ENCODE measurements around the gene PLD4.
A peak's percentile ranks its signal among the peaks of the same experiment; 100 is the strongest.

Gene PLD4

GRCh38 chr14:104977681-104978653 lies 53.3 kb downstream of the PLD4 start, which contains the start of gene AHNAK2:
AHNAK2 (minus strand) TSS chr14:104978374; CDS start chr14:104978237, 137 bp downstream.
- peak within 1 kb of the TSS; percentile 37 for H3K4me3 ChIP-seq (ENCODE audit: low read length)
- DNase-seq (ENCODE audit: low read depth, low spot score) = no peak

DNA sequence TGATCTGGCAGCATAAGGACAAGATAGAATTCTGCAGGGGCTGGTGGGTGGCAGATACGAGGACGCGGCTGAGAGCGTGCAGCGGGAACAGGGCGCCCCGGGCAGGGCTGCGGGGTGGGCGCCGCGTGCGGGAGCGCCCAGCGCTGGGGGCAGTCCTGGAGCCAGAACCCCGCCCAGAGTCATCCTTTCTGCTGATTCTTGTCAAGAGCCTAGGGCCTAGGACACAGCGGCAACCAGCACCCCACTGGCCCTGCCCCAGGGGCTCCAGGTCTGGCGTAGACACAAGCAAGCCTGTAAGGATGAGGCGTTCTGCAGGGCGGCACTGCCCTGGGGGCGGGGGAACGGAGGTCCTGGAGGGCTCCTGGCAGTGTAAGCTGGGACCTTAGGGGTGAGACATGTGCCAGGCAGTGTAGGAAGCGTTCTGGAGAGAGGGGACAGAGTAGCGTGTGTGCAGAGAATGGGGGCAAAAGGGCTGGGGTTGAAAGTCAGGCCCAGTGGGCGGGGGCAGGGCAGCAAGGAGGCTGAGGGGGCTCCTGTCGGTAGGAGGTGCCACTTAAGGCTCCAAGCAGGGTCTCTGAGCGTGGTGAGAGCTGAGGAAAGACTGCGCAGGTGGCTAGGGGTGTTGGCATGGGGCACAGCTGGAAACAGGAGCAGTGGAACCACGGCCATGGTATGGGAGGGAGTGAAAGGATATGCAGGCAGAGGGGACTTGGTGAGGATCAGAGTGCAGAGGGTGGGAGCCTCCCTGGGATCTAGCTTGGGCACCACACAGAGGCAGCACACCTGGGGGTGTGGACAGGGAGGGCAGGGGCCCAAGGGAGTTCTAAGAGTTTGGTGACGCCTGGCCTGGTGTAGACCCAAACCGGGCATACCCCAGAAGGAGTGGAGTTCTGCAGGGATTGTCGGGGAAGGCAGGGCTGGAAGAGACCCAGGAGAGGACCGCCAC lies 54.3 kb downstream of the PLD4 start:
- no peak overlapping the region for H3K4me3 ChIP-seq (ENCODE audit: low read length)

DNA sequence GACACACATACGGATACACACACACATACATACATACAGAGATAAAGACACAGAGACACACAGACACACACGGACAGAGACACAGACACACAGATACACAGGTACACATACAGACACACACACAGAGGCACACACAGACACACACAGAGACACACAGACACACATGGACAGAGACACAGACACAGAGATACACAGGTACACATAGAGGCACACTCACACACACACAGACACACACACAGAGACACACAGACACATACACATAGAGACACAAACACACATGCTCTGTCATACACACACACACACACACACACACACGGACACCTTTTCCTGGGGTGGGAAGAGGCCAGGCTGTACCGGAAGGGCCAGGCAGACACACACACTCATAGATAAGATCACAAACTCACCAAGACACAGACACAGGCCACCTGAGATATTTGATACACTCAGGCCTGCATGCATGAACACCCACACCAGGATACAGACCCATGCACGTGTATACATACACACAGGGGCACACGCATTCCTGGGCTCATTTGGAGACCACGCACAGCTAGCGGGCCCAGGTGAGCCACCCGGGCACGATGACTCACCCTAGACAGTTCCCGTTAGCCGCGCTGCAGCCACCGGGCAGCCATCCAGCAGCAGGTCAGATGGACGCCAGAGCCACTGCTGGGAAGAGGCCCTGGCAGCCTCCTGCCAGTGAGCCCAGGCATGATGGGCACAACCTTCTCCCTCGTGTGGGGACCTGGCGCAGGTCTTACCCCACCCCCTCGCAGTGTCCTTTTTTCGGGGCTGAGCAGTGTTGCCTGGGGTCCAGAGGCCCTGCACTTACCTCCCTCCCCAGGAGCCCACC lies 55.3 kb downstream of the PLD4 start:
- H3K4me3 ChIP-seq (ENCODE audit: low read length) = no peak overlapping the region
- DNase-seq (ENCODE audit: low read depth, low spot score) = no peak

More for the DNA sequence above, 54.3 kb downstream of the PLD4 start:
- no peak for DNase-seq (ENCODE audit: low read depth, low spot score)

- H3K4me3 ChIP-seq (ENCODE audit: low read length) = no peak overlapping the region
- DNase-seq (ENCODE audit: low read depth, low spot score) = no peak
These were observed 56.2 kb downstream of the PLD4 start for GRCh38 chr14:104980611-104981531.

DNA sequence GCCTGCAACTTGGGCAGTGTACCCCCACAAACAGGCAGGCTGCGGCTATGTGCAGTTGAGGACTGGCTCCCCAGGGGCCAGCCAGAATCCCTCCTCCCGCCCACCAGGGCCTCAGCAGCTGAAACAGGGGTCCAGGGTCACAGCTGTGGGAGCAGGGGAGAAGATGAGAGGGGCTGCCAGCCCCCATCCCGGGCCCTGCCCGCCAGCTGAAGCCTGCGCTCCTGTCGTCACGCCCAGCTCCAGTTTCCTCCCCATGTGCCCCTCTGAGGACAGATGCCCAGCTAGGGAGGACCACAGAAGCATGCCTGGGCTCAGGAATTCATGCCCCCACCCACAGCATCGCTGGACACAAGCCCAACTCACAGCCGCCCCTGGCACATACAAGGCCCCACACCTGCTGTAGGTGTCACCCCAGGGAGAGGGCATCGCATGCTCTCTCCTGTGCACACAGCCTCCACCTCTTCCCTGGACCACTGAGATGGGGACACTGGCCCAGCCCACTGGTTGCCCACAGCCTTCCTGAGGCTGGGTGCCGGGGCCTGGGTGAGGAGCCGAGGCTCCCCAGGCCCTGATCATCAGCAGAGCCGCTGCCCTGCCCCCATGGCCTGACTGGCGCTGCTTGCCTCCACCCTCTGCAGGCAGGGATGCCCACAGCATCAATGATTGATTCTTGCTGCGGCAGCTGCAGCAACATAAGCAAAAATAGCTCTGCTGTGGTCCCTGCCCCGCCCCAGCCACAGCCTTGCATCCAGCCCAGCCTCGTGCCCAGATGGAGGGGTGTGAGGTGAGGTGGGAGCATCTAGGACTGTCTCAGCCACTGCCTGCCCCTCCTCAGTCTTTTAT lies 57.2 kb downstream of the PLD4 start:
- no peak for DNase-seq (ENCODE audit: low read depth, low spot score)
- H3K4me3 ChIP-seq (ENCODE audit: low read length) = no peak overlapping the region

DNA sequence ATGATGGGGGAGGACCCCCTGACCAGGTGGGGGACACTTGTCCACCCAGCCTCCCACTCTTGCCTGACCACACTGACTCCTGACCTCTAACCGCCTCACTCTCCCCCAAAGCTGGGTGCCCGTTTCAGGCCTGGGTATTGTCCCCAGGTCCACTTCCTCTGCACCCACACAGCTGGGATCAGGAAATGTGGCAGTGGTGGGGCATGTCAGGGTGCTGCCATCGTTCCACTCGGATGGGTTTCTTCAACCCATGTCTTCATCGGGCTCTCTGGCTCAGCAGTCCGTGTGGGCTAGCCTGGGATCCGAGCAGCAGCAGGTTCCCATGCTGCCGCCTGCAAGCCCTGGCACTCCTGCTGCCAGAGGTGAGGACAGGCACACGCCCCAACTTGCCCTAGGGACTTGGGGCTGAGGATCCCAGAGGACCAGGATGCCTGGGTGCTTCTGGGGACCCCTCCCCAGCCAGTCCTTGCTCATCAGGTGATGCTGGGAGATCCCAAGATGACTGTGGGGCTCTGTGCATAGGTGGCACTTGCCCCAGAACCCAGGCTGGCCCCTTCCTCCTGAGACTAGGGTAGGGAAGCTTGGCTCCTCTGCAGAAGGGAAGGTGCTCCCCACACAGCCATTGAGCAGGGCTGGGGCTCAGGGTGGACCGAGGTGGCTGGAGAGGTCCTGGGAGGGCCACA lies 58.0 kb downstream of the PLD4 start:
- no peak overlapping the region for H3K4me3 ChIP-seq (ENCODE audit: low read length)
- DNase-seq (ENCODE audit: low read depth, low spot score) = no peak

Measured in Jurkat, Clone E6-1 (cell line).